GM12892 (cell line): ENCODE results near the gene GPR157.

Source experiments
- POLR2A ChIP-seq: IDR thresholded peaks from 2 replicates; pipeline ENCODE4 v1.6.1; 2011; ENCODE audit warnings: low read depth, low read length, control low read depth
- POLR2AphosphoS5 ChIP-seq: IDR thresholded peaks from 2 replicates; pipeline ENCODE4 v1.6.1; 2011; ENCODE audit warnings: low read depth, low read length, control low read depth
- TAF1 ChIP-seq: IDR thresholded peaks from 2 replicates; pipeline ENCODE4 v1.6.1; 2011; ENCODE audit warnings: low read depth, mild to moderate bottlenecking, control low read depth, low read length, borderline replicate concordance

- no peak for TF ChIP-seq POLR2AphosphoS5
- no peak for TF ChIP-seq POLR2A
- TF ChIP-seq TAF1: no peak
Measured at GRCh38 chr1:9119745-9120144, 9.2 kb downstream of the GPR157 start.
